Fibroblast of villous mesenchyme (primary cell): ENCODE results near the gene GIT1. TPM values are rescaled to one million over a fixed set of nuclear protein-coding genes. Genes with fewer than 3 reads are reported as not detected.
A peak's percentile ranks its signal among the peaks of the same experiment; 100 is the strongest.

Experiments
- DNase-seq: peaks from one replicate; pipeline ENCODE4 v3.0.0-alpha.2; 2010; ENCODE audit warnings: low read depth
- H3K4me3 ChIP-seq: 2 replicates; pipeline ENCODE4 v1.5.1; 2011; ENCODE audit warnings: low read depth, mild to moderate bottlenecking, low read length
- total RNA-seq: library from RNA; depleted of rRNA; stranded (reverse); fragments of >200 nt; gene quantifications from 2 replicates; pipeline ENCODE4 v1.2.3, GENCODE V29; 2012
- TF ChIP-seq, protein P1 (sequence below): IDR thresholded peaks from 2 replicates; pipeline ENCODE4 v1.5.1; 2012; ENCODE audit warnings: low read depth, mild to moderate bottlenecking, low read length; ENCODE audit not compliant: insufficient read depth

Gene GIT1
- total RNA-seq, 1 donor = 26.3 TPM

DNA sequence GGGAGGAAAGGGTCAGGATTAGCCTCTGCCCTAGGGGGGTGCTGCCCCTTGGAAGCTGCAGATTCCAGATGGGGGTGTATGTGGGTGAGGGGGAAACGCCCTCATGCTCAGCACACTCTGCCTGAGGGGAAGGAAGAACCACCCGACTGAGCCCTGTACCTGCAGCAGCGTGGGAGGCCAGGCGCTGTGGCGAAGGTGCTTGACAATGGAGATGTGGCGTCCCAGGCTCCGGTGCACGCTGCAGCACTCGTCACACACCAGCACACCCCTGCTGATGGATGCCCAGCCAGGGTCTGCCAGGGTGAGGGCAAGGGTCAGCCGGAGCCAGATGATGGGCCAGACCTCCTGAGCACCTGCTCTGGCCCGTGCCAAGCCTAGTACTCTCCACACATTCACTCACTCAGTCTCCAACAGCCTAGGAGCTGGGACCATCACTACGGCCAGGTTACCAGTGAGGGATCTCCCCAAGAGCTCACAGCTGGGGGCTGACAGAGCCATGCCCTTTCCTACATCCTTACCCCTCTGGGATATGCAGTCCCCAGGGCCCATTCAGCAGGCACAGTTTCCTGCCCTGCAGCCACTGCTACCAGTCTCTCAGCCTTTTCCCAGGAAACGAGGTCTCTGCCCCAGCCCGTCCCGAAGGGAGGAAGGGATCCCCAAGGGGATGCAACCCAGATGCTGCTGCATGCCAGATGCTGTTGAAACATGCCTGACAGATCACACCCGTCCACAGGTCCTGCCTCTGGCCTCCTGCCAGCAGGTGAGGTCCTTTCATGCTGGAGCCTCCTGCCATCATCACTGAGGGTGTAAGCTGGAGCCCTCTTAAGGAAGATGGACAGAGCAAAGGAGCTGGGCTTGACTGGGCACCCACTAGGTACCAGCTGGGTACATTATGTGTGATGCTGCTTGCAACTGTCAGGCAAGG, 5.9 kb downstream of the GIT1 start:
- DNase-seq = no peak
- TF ChIP-seq, protein P1, sequence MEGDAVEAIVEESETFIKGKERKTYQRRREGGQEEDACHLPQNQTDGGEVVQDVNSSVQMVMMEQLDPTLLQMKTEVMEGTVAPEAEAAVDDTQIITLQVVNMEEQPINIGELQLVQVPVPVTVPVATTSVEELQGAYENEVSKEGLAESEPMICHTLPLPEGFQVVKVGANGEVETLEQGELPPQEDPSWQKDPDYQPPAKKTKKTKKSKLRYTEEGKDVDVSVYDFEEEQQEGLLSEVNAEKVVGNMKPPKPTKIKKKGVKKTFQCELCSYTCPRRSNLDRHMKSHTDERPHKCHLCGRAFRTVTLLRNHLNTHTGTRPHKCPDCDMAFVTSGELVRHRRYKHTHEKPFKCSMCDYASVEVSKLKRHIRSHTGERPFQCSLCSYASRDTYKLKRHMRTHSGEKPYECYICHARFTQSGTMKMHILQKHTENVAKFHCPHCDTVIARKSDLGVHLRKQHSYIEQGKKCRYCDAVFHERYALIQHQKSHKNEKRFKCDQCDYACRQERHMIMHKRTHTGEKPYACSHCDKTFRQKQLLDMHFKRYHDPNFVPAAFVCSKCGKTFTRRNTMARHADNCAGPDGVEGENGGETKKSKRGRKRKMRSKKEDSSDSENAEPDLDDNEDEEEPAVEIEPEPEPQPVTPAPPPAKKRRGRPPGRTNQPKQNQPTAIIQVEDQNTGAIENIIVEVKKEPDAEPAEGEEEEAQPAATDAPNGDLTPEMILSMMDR = no peak
- no peak overlapping the region for H3K4me3 ChIP-seq

- DNase-seq = no peak
- TF ChIP-seq, protein P1 = no peak
- no peak overlapping the region for H3K4me3 ChIP-seq
Measured at GRCh38 chr17:29582772-29583171, 6.7 kb downstream of the GIT1 start.

DNA sequence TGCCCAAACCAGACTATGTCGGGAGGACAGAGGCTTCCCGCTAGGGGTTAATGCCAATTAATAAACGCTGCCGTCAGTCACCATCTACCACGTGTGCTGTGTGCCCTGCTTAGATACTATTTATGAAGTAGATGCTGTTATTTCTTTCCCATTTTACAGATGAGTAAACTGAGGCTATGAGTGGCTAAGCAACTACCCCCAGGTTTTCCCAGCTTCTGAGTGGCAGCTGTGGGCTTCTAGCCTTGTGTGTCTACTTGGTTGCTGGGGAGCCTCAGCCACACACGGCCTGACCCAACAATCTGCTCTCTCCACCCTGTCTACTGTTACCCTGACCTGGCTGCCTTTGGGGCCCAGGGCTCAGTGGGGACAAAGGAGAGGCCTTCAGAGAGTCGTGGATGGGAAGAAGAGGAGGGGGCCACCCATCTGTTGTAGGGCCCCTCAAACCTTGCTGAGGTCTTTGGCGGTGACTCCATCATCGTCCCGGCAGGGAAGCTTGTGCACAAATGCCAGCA, 7.1 kb downstream of the GIT1 start:
- TF ChIP-seq, protein P1 = no peak
- DNase-seq = no peak
- H3K4me3 ChIP-seq = no peak overlapping the region

DNA sequence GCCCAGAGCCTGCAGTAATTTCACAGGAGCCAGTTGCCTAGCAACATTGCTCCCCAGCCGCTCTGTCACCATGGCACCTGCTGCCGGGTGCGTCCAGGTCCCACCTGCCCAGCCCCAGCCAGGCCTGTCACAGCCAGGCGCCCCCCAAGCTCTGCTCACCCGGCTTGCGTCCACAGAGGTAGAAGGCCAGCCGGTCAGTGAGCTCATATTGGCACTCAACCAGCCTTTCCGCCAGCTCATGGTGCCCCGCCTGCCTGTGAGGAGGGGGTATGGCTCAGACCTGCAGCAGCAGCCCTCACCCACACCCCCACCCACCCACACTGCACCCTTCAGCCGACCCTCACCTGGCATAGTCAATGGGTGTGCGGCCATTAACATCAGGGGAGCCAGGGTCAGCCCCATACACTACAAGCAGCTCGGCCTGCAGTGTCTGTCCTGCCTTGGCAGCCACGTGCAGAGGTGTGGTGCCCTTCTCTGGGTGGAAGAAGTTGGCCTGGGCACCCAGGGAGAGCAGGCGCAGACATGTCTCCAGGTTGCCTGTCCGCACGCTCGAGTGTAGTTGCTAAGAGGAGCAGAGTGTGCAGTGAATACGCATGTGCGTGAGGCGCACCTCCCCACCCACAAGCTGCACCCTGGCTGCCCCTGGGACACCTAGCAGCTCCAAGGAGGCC, 7.7 kb downstream of the GIT1 start:
- DNase-seq = no peak
- H3K4me3 ChIP-seq = no peak overlapping the region
- TF ChIP-seq, protein P1 = no peak

DNA sequence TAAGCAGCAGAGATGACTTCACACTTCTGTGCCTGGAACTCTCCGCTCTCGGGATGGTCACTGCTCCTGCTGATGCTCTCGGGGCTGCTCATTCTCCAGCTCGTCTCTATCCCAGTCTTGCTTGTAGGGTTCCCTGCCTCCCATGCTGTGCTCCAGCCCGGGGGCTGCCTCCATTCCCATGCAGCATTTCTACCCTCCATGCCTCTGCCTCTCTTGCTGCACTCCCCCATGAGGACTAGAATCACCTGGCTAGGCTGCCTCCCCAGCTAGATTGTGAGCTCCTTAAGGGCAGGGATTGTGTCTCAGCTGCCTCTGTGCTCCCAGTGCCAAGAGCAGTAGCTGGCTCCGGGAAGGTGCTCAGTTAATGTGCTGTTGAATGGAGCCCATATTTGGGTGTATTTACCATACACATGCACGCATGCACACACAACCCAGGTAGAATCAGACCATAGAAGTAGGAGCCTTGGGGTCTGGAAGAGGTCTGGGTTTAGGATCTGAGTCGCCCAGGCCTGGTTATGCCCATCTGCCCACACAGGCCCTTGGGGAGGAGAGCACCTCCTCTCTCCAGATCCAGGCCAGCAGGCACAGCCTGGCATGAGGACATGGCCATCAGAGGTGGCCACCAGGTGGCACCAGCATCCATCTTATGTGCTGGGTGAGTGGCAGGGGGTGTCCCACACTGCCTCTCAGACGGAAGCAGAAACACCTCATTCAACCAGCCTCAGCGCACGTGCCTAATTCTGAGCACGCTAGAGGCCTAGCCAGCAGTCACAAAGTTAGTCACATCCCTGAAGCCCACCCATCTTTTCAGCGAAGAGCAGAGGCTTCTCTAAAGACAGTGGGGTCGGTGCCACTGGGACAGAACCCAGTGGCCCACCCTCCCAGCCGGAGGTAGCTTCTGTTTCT, 9.3 kb downstream of the GIT1 start:
- no peak overlapping the region for H3K4me3 ChIP-seq
- TF ChIP-seq, protein P1 = peak; percentile 82
- DNase-seq = peak; percentile 79
